HEK293T (cell line): ENCODE results near the gene KCNK2.

Source experiments
- CTCF ChIA-PET: fragments of 350-600 bp; formaldehyde crosslinking; extraction: SDS; loops from one replicate; lab custom pipeline; 2021; ENCODE audit warnings: antibody characterized with exemption, inconsistent platforms; lab: Yijun Ruan, JAX
- POLR2A ChIA-PET: fragments of 350-600 bp; formaldehyde crosslinking; extraction: SDS; loops from one replicate; lab custom pipeline; 2020; ENCODE audit warnings: antibody characterized with exemption, inconsistent platforms; lab: Yijun Ruan, JAX
- DNase-seq: peaks from one replicate; pipeline ENCODE4 v3.0.0; 2012; ENCODE audit warnings: mixed read lengths; ENCODE audit errors: extremely low spot score
- ARNT ChIP-seq: fragments of 450-650 bp; IDR thresholded peaks from 2 replicates; pipeline ENCODE4 v1.6.1; 2017; ENCODE audit warnings: mild to moderate bottlenecking
- BHLHE40 ChIP-seq: fragments of 450-650 bp; IDR thresholded peaks from 2 replicates; pipeline ENCODE4 v1.6.1; 2016; ENCODE audit warnings: mild to moderate bottlenecking, moderate library complexity, borderline replicate concordance
- CTBP1 ChIP-seq: fragments of 450-650 bp; IDR thresholded peaks from 2 replicates; pipeline ENCODE4 v1.6.1; 2016; ENCODE audit warnings: borderline replicate concordance
- ELF4 ChIP-seq: fragments of 450-650 bp; IDR thresholded peaks from 2 replicates; pipeline ENCODE4 v1.6.1; 2017; ENCODE audit warnings: antibody characterized with exemption
- FOXA1 ChIP-seq: fragments of 450-650 bp; IDR thresholded peaks from 2 replicates; pipeline ENCODE4 v1.6.1; 2016; ENCODE audit warnings: mild to moderate bottlenecking
- FOXK2 ChIP-seq: fragments of 450-650 bp; IDR thresholded peaks from 2 replicates; pipeline ENCODE4 v1.6.1; 2016; ENCODE audit warnings: mild to moderate bottlenecking
- FOXM1 ChIP-seq: fragments of 450-650 bp; IDR thresholded peaks from 2 replicates; pipeline ENCODE4 v1.6.1; 2017; ENCODE audit warnings: mild to moderate bottlenecking, borderline replicate concordance
- HDGF ChIP-seq: fragments of 450-650 bp; IDR thresholded peaks from 2 replicates; pipeline ENCODE4 v1.6.1; 2017; ENCODE audit warnings: antibody characterized with exemption, borderline replicate concordance
- L3MBTL2 ChIP-seq: fragments of 450-650 bp; conservative IDR thresholded peaks from 2 replicates; pipeline ENCODE4 v1.6.1; 2016; ENCODE audit warnings: mild to moderate bottlenecking
- LEF1 ChIP-seq: fragments of 450-650 bp; IDR thresholded peaks from 2 replicates; pipeline ENCODE4 v1.6.1; 2017; ENCODE audit warnings: mild to moderate bottlenecking, borderline replicate concordance
- NFRKB ChIP-seq: fragments of 450-650 bp; IDR thresholded peaks from 2 replicates; pipeline ENCODE4 v1.6.1; 2016; ENCODE audit warnings: mild to moderate bottlenecking, moderate library complexity
- PKNOX1 ChIP-seq: fragments of 450-650 bp; IDR thresholded peaks from 2 replicates; pipeline ENCODE4 v1.6.1; 2016
- SP1 ChIP-seq: fragments of 450-650 bp; IDR thresholded peaks from 2 replicates; pipeline ENCODE4 v1.6.1; 2017
- SUZ12 ChIP-seq: fragments of 450-650 bp; IDR thresholded peaks from 2 replicates; pipeline ENCODE4 v1.6.1; 2016; ENCODE audit warnings: mild to moderate bottlenecking
- TARDBP ChIP-seq: fragments of 450-650 bp; IDR thresholded peaks from 2 replicates; pipeline ENCODE4 v1.6.1; 2016
- ZNF384 ChIP-seq: fragments of 450-650 bp; IDR thresholded peaks from 2 replicates; pipeline ENCODE4 v1.6.1; 2016

The KCNK2 gene

GRCh38 chr1:215109171-215109570, 26.6 kb downstream of the KCNK2 start:
- TF ChIP-seq ARNT (no peak), SUZ12 (no peak), CTBP1 (no peak), TARDBP (no peak), PKNOX1 (no peak), BHLHE40 (no peak), NFRKB (no peak), LEF1 (no peak), L3MBTL2 (no peak), SP1 (no peak), FOXM1 (no peak)
- DNase-seq, result no peak
- ChIA-PET CTCF (no interaction called here), POLR2A (no interaction called here)

- ChIA-PET POLR2A (no interaction called here), CTCF (no interaction called here)
- TF ChIP-seq L3MBTL2, result no peak
- no peak for TF ChIP-seq ZNF384
- TF ChIP-seq CTBP1, result no peak
- no peak for TF ChIP-seq BHLHE40
- no peak for TF ChIP-seq FOXA1
- TF ChIP-seq ARNT, result no peak
- no peak for TF ChIP-seq TARDBP
- TF ChIP-seq SUZ12, result no peak
- TF ChIP-seq FOXM1, result no peak
- no peak for TF ChIP-seq LEF1
- TF ChIP-seq HDGF, result no peak
- no peak for TF ChIP-seq ELF4
- TF ChIP-seq PKNOX1, result no peak
- TF ChIP-seq FOXK2, result no peak
- no peak for TF ChIP-seq SP1
- DNase-seq, result no peak
Measured at GRCh38 chr1:215111916-215112315, 29.4 kb downstream of the KCNK2 start.

GRCh38 chr1:215113776-215114153, 31.2 kb downstream of the KCNK2 start:
- ChIA-PET POLR2A (no interaction called here), CTCF (no interaction called here)
- no peak for DNase-seq
- TF ChIP-seq FOXM1 (no peak), NFRKB (no peak), ELF4 (no peak), CTBP1 (no peak), PKNOX1 (no peak), LEF1 (no peak), FOXA1 (no peak), TARDBP (no peak), FOXK2 (no peak), HDGF (no peak), SUZ12 (no peak), ARNT (no peak), BHLHE40 (no peak), ZNF384 (no peak), SP1 (no peak), L3MBTL2 (no peak)

GRCh38 chr1:215114154-215114933, 31.8 kb downstream of the KCNK2 start:
- DNase-seq, result no peak
- CTCF ChIA-PET, result no interaction called here
- POLR2A ChIA-PET, result no interaction called here

GRCh38 chr1:215115760-215116159, 33.2 kb downstream of the KCNK2 start:
- ChIA-PET POLR2A (no interaction called here), CTCF (no interaction called here)
- no peak for DNase-seq
- TF ChIP-seq FOXM1 (no peak), SUZ12 (no peak), ARNT (no peak)

More at GRCh38 chr1:215114154-215114933, 31.8 kb downstream of the KCNK2 start:
- no peak for TF ChIP-seq ARNT
- no peak for TF ChIP-seq LEF1
- TF ChIP-seq CTBP1, result no peak
- no peak for TF ChIP-seq NFRKB
- no peak for TF ChIP-seq HDGF
- no peak for TF ChIP-seq PKNOX1
- TF ChIP-seq FOXK2, result no peak
- no peak for TF ChIP-seq ZNF384
- no peak for TF ChIP-seq SP1
- no peak for TF ChIP-seq FOXM1
- no peak for TF ChIP-seq SUZ12
- TF ChIP-seq BHLHE40, result no peak
- no peak for TF ChIP-seq FOXA1

- POLR2A ChIA-PET, result no interaction called here
- CTCF ChIA-PET, result no interaction called here
- DNase-seq, result no peak
- TF ChIP-seq FOXA1 (no peak), CTBP1 (no peak), ARNT (no peak), PKNOX1 (no peak), ELF4 (no peak), HDGF (no peak), NFRKB (no peak), TARDBP (no peak)
Measured at GRCh38 chr1:215118081-215118480, 35.5 kb downstream of the KCNK2 start.
